Measurements from ENCODE around the gene H2BW1.

DNA sequence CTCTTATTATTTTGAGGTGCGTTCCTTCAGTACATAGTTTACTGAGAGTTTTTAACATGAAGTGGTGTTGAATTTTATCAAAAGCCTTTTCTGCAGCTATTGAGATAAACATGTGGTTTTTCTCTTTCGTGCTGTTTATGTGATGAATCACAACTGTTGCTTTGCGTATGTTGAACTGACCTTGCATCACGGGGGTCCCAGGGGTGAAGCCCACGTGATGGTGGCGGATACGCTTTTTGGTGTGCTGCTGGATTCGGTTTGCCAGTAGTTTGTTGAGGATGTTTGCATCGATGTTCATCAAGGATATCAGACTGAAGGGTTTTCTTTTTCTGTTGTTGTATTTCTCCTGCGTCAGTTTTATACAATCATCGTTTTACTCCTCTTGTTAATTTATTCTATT, 4.6 kb upstream of the H2BW1 start:
- TF ChIP-seq, protein P1, sequence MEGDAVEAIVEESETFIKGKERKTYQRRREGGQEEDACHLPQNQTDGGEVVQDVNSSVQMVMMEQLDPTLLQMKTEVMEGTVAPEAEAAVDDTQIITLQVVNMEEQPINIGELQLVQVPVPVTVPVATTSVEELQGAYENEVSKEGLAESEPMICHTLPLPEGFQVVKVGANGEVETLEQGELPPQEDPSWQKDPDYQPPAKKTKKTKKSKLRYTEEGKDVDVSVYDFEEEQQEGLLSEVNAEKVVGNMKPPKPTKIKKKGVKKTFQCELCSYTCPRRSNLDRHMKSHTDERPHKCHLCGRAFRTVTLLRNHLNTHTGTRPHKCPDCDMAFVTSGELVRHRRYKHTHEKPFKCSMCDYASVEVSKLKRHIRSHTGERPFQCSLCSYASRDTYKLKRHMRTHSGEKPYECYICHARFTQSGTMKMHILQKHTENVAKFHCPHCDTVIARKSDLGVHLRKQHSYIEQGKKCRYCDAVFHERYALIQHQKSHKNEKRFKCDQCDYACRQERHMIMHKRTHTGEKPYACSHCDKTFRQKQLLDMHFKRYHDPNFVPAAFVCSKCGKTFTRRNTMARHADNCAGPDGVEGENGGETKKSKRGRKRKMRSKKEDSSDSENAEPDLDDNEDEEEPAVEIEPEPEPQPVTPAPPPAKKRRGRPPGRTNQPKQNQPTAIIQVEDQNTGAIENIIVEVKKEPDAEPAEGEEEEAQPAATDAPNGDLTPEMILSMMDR (conservative IDR thresholded peaks at IDR 0.05 in 1 of 2, IDR thresholded peaks at IDR 0.05 in 1 of 2; ENCODE audit: extremely low read depth in 1 of 2, insufficient read depth in 1 of 2, low read depth in 1 of 2, low read length in 2 of 2), result no peak
- no peak for TF ChIP-seq EZH2 (IDR thresholded peaks at IDR 0.05; ENCODE audit: borderline replicate concordance, low read length)
